SK-N-SH treated with all-trans-retinoic acid at 6 μM for 48 hours (cell line): Measurements from ENCODE around the gene COL23A1.

Experiments used
- ATAC-seq: fragments of 200-7000 bp; cut with Tn5 transposase; 3 replicates; pipeline ENCODE4 v1.9.1; 2020; ENCODE audit warnings: mild to moderate bottlenecking, moderate library complexity
- ARNTL ChIP-seq: fragments of 450-650 bp; formaldehyde crosslinking; IDR thresholded peaks from 2 replicates; pipeline ENCODE4 v1.5.0; 2020; ENCODE audit warnings: low read depth, mild to moderate bottlenecking, moderate library complexity, borderline replicate concordance
- BACH2 ChIP-seq: fragments of 250-450 bp; sonication (Bioruptor Pico); IDR thresholded peaks from 2 replicates; pipeline ENCODE4 v1.9.0; 2021; ENCODE audit warnings: mild to moderate bottlenecking, borderline replicate concordance
- CREB5 ChIP-seq: fragments of 250-450 bp; sonication (Bioruptor Pico); IDR thresholded peaks from 2 replicates; pipeline ENCODE4 v1.5.1; 2020; ENCODE audit warnings: low read depth, mild to moderate bottlenecking, moderate library complexity
- CSDC2 ChIP-seq: fragments of 250-450 bp; sonication (Bioruptor Pico); IDR thresholded peaks from 2 replicates; pipeline ENCODE4 v1.5.0; 2020; ENCODE audit warnings: mild to moderate bottlenecking, moderate library complexity
- CSRNP3 ChIP-seq: fragments of 250-450 bp; sonication (Bioruptor Pico); IDR thresholded peaks from 2 replicates; pipeline ENCODE4 v1.5.1; 2021; ENCODE audit warnings: mild to moderate bottlenecking, moderate library complexity
- ESRRG ChIP-seq: fragments of 250-450 bp; sonication (Bioruptor Pico); IDR thresholded peaks from 2 replicates; pipeline ENCODE4 v1.6.1; 2021; ENCODE audit warnings: mild to moderate bottlenecking
- GLIS3 ChIP-seq: fragments of 250-450 bp; sonication (Bioruptor Pico); IDR thresholded peaks from 2 replicates; pipeline ENCODE4 v1.5.0; 2020; ENCODE audit warnings: mild to moderate bottlenecking, moderate library complexity
- ISL1 ChIP-seq: fragments of 250-450 bp; sonication (Bioruptor Pico); IDR thresholded peaks from 2 replicates; pipeline ENCODE4 v2.1.2; 2022; ENCODE audit warnings: mild to moderate bottlenecking, moderate library complexity
- OSR1 ChIP-seq: fragments of 250-450 bp; sonication (Bioruptor Pico); IDR thresholded peaks from 2 replicates; pipeline ENCODE4 v1.8.0; 2022; ENCODE audit warnings: moderate library complexity, mild to moderate bottlenecking, inconsistent platforms
- PATZ1 ChIP-seq: fragments of 250-450 bp; sonication (Bioruptor Pico); IDR thresholded peaks from 2 replicates; pipeline ENCODE4 v1.8.0; 2020; ENCODE audit warnings: mild to moderate bottlenecking, moderate library complexity, borderline replicate concordance
- POU6F1 ChIP-seq: fragments of 250-450 bp; sonication (Bioruptor Pico); IDR thresholded peaks from 2 replicates; pipeline ENCODE4 v1.8.0; 2021; ENCODE audit warnings: low read depth, mild to moderate bottlenecking, moderate library complexity, borderline replicate concordance
- RARB ChIP-seq: fragments of 250-450 bp; sonication (Bioruptor Pico); IDR thresholded peaks from 2 replicates; pipeline ENCODE4 v1.8.0; 2021; ENCODE audit warnings: mild to moderate bottlenecking, moderate library complexity
- TCF4 ChIP-seq: fragments of 250-450 bp; sonication (Bioruptor Pico); IDR thresholded peaks from 2 replicates; pipeline ENCODE4 v1.8.0; 2021; ENCODE audit warnings: mild to moderate bottlenecking, moderate library complexity, borderline replicate concordance
- TOX ChIP-seq: fragments of 250-450 bp; sonication (Bioruptor Pico); IDR thresholded peaks from 2 replicates; pipeline ENCODE4 v1.8.0; 2021; ENCODE audit warnings: mild to moderate bottlenecking, moderate library complexity, borderline replicate concordance
- TSHZ2 ChIP-seq: fragments of 250-450 bp; sonication (Bioruptor Pico); IDR thresholded peaks from 2 replicates; pipeline ENCODE4 v1.5.0; 2020; ENCODE audit warnings: mild to moderate bottlenecking, moderate library complexity
- ZC3H10 ChIP-seq: fragments of 250-450 bp; sonication (Bioruptor Pico); IDR thresholded peaks from 2 replicates; pipeline ENCODE4 v1.5.1; 2021; ENCODE audit warnings: mild to moderate bottlenecking, moderate library complexity
- ZFP3 ChIP-seq: fragments of 250-450 bp; sonication (Bioruptor Pico); IDR thresholded peaks from 2 replicates; pipeline ENCODE4 v1.5.0; 2020; ENCODE audit warnings: mild to moderate bottlenecking, moderate library complexity
- ZFP30 ChIP-seq: fragments of 450-650 bp; formaldehyde crosslinking; IDR thresholded peaks from 2 replicates; pipeline ENCODE4 v1.5.0; 2022; ENCODE audit warnings: mild to moderate bottlenecking, moderate library complexity
- ZNF565 ChIP-seq: fragments of 450-650 bp; formaldehyde crosslinking; conservative IDR thresholded peaks from 2 replicates; pipeline ENCODE4 v1.5.0; 2020; ENCODE audit warnings: low read depth, mild to moderate bottlenecking, moderate library complexity
- ZNF8 ChIP-seq: fragments of 450-650 bp; formaldehyde crosslinking; IDR thresholded peaks from 2 replicates; pipeline ENCODE4 v1.5.0; 2020; ENCODE audit warnings: mild to moderate bottlenecking, moderate library complexity

COL23A1 gene

GRCh38 chr5:178278358-178279023, 311.7 kb downstream of the COL23A1 start:
- no peak for ATAC-seq
- no peak for TF ChIP-seq ESRRG (CRISPR knock-in tag)
- no peak for TF ChIP-seq PATZ1 (CRISPR knock-in tag)
- TF ChIP-seq OSR1 (CRISPR knock-in tag): no peak
- TF ChIP-seq TOX (CRISPR knock-in tag): no peak
- no peak for TF ChIP-seq TSHZ2 (CRISPR knock-in tag)
- no peak for TF ChIP-seq CREB5 (CRISPR knock-in tag)
- no peak for TF ChIP-seq TCF4 (CRISPR knock-in tag)
- no peak for TF ChIP-seq ARNTL (CRISPR knock-in tag)
- no peak for TF ChIP-seq GLIS3 (CRISPR knock-in tag)
- TF ChIP-seq ZNF565 (CRISPR knock-in tag): no peak
- TF ChIP-seq ZNF8 (CRISPR knock-in tag): no peak
- no peak for TF ChIP-seq ZC3H10 (CRISPR knock-in tag)

- no peak for ATAC-seq
Measured at GRCh38 chr5:178277866-178278265, 312.3 kb downstream of the COL23A1 start.

GRCh38 chr5:178277346-178277745, 312.8 kb downstream of the COL23A1 start:
- no peak for ATAC-seq
- no peak for TF ChIP-seq ZC3H10 (CRISPR knock-in tag)
- TF ChIP-seq POU6F1: no peak
- no peak for TF ChIP-seq TCF4 (CRISPR knock-in tag)
- TF ChIP-seq ISL1 (CRISPR knock-in tag): no peak
- no peak for TF ChIP-seq CSRNP3 (CRISPR knock-in tag)
- no peak for TF ChIP-seq OSR1 (CRISPR knock-in tag)
- TF ChIP-seq CREB5 (CRISPR knock-in tag): no peak
- no peak for TF ChIP-seq ZNF565 (CRISPR knock-in tag)
- no peak for TF ChIP-seq RARB (CRISPR knock-in tag)

More at GRCh38 chr5:178277866-178278265, 312.3 kb downstream of the COL23A1 start:
- TF ChIP-seq BACH2 (CRISPR knock-in tag): no peak
- TF ChIP-seq ZFP3 (CRISPR knock-in tag): no peak
- no peak for TF ChIP-seq ESRRG (CRISPR knock-in tag)
- TF ChIP-seq GLIS3 (CRISPR knock-in tag): no peak
- TF ChIP-seq ARNTL (CRISPR knock-in tag): no peak
- no peak for TF ChIP-seq ISL1 (CRISPR knock-in tag)
- TF ChIP-seq CSRNP3 (CRISPR knock-in tag): no peak
- no peak for TF ChIP-seq ZNF565 (CRISPR knock-in tag)
- no peak for TF ChIP-seq ZFP30 (CRISPR knock-in tag)
- TF ChIP-seq ZC3H10 (CRISPR knock-in tag): no peak
- no peak for TF ChIP-seq CREB5 (CRISPR knock-in tag)
- TF ChIP-seq ZNF8 (CRISPR knock-in tag): no peak
- TF ChIP-seq CSDC2 (CRISPR knock-in tag): no peak
